ENCODE measurements around the gene MAP3K4. TPM values are rescaled to one million over a fixed set of nuclear protein-coding genes. Genes with fewer than 3 reads are reported as not detected.

The MAP3K4 gene
- total RNA-seq, 2 experiments from 2014 or later: 42.9 to 43.4 TPM

GRCh38 chr6:161010418-161010817 is 18.8 kb downstream of the MAP3K4 start:
- Mint-ChIP-seq H3K9me3 (no peaks in the 10 kb centered on the region), H3K4me3 (no peak overlapping the region), H3K27me3 (no peaks in the 10 kb centered on the region), H3K27ac (no peak overlapping the region), H3K4me1 (ENCODE audit: low read depth) (peaks cover 36% of the 10 kb centered on the region), H3K36me3 (peaks cover 8% of the 10 kb centered on the region)
- intact Hi-C loops (cut with micrococcal nuclease): no loop called here
- ChIA-PET CTCF (interaction anchor here (0.7 to 0.9 kb wide), 2 partner anchors 364 to 436 kb away, joined by 3 to 4 read pairs; no protein-coding TSS in a partner anchor), POLR2A (no interaction called here)
- DNase-seq: no peak

DNA sequence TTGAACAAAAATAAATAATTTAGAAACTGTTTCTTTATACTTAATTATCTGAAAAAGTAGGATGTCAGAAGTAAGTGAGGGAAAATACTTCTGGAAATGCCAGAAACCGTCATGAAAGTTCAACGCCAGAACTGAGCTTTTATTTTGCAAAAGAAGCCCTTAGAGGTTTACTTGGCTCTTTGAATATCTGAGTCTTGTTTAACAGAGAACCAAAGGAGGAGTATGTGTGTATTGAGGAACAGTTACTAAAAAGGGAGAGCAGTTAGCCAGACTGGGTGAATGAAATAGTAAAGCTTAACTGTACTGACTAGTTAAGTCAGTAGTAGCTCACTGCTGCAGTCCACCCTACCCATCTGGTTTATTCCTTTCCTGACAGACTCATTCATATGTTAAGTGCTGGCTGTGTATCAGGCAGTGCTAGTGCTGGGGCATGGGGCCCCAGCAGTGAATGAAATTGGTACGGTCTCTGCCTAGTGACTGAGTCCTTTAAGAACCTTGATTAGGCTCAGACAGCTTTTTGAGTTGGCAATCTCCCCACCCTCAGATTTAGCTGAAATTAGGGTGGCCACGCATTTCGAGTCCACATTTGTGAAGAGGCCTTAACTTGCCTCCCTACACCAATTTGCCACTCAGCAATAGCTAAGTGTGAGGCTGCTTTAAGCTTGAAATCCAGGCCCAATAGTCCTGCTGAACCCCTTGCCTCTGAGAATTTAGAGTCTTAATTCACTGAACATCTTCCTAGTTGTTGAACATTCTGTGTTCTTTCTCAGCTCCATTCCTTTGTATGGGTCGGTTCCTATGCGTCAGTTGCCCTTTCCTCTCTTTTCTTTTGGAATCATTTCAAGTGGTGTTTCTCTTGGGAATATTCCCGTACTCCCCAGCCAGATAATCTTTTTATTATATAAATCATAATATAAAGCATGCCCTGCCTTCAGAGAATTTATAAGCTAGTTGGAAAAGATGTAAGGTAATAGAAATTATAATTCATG is 20.2 kb downstream of the MAP3K4 start:
- Mint-ChIP-seq H3K4me1 (ENCODE audit: low read depth) (peaks cover 40% of the 10 kb centered on the region), H3K4me3 (no peak overlapping the region), H3K27me3 (no peaks in the 10 kb centered on the region), H3K27ac (no peak overlapping the region), H3K36me3 (peaks cover 11% of the 10 kb centered on the region), H3K9me3 (no peaks in the 10 kb centered on the region)
- ChIA-PET POLR2A (no interaction called here), CTCF (interaction anchor here (0.7 to 2.2 kb wide), 3 partner anchors 18 to 359 kb away, joined by 4 to 7 read pairs (median 5); no protein-coding TSS in a partner anchor)
- DNase-seq: no peak
- intact Hi-C loops (cut with micrococcal nuclease): no loop called here

DNA sequence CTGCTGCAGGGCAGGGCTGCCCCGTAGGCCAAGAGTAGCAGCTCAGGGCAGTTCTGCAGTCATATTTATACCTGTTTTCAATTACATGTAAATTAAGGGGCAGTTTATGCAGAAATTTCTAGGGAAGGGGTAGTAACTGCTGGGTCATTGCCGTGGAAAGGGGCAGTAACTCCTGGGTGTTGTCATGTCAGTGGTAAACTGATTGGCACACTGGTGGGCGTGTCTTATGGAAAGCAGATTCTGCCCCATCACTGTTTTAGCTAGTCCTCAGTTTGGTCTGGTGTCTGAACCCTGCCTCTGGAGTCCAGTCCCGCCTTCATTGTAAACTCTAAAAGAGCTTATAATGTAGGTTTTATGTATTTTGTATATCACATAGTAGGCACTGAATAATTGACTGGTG is 22.1 kb downstream of the MAP3K4 start:
- H3K27me3 Mint-ChIP-seq: no peaks in the 10 kb centered on the region
- H3K4me3 Mint-ChIP-seq: no peak overlapping the region
- H3K27ac Mint-ChIP-seq: no peak overlapping the region
- intact Hi-C loops (cut with micrococcal nuclease): no loop called here
- H3K4me1 Mint-ChIP-seq (ENCODE audit: low read depth): peaks cover 42% of the 10 kb centered on the region
- H3K9me3 Mint-ChIP-seq: no peaks in the 10 kb centered on the region
- POLR2A ChIA-PET: interaction anchor here (0.7 to 1.3 kb wide), 2 partner anchors 16 to 35 kb away, joined by 3 read pairs; no protein-coding TSS in a partner anchor
- DNase-seq: no peak
- CTCF ChIA-PET: interaction anchor here (1.5 to 2.2 kb wide), 2 partner anchors 21 to 357 kb away, joined by 5 to 7 read pairs; no protein-coding TSS in a partner anchor
- H3K36me3 Mint-ChIP-seq: peaks cover 11% of the 10 kb centered on the region

GRCh38 chr6:161017766-161018564 is 26.4 kb downstream of the MAP3K4 start:
- intact Hi-C loops (cut with micrococcal nuclease): no loop called here
- Mint-ChIP-seq H3K4me1 (ENCODE audit: low read depth) (peaks cover 36% of the 10 kb centered on the region), H3K27me3 (no peaks in the 10 kb centered on the region), H3K36me3 (peaks cover 13% of the 10 kb centered on the region), H3K27ac (no peak overlapping the region), H3K9me3 (no peaks in the 10 kb centered on the region), H3K4me3 (no peak overlapping the region)
- no peak for DNase-seq
- POLR2A ChIA-PET: no interaction called here
- CTCF ChIA-PET: no interaction called here

DNA sequence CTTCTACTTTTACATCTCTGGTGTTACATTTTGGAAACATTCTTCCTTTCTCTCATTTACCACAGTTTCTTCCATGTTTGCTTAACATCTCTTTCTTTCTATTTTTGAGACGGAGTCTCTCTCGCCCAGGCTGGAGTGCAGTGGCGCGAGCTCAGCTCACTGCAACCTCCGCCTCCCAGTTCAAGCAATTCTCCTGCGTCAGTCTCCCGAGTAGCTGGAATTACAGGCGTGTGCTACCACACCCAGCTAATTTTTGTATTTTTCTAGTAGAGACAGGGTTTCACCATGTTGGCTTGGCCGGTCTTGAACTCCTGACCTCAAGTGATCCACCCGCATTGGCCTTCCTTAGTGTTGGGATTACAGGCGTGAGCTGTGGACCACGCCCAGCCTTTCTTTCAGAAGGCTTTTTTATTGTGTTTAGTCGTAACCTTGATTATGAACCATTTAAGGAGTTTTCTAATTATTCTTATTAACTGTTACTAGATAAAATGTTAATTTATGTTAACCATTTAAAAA is 27.8 kb downstream of the MAP3K4 start:
- no peaks in the 10 kb centered on the region for H3K9me3 Mint-ChIP-seq
- ChIA-PET POLR2A (no interaction called here), CTCF (no interaction called here)
- peaks cover 30% of the 10 kb centered on the region for H3K4me1 Mint-ChIP-seq (ENCODE audit: low read depth)
- peaks cover 13% of the 10 kb centered on the region for H3K36me3 Mint-ChIP-seq
- no peak overlapping the region for H3K27ac Mint-ChIP-seq
- H3K4me3 Mint-ChIP-seq: no peak overlapping the region
- H3K27me3 Mint-ChIP-seq: no peaks in the 10 kb centered on the region
- intact Hi-C loops (cut with micrococcal nuclease): no loop called here
- no peak for DNase-seq

- no peak for DNase-seq
- no peak overlapping the region for H3K4me3 Mint-ChIP-seq
- H3K4me1 Mint-ChIP-seq (ENCODE audit: low read depth): peaks cover 21% of the 10 kb centered on the region
- intact Hi-C loops (cut with micrococcal nuclease): no loop called here
- H3K9me3 Mint-ChIP-seq: no peaks in the 10 kb centered on the region
- no peaks in the 10 kb centered on the region for H3K27me3 Mint-ChIP-seq
- H3K27ac Mint-ChIP-seq: no peak overlapping the region
- ChIA-PET POLR2A (no interaction called here), CTCF (interaction anchor here (1.3 to 1.5 kb wide), 2 partner anchors 10 to 349 kb away, joined by 4 to 5 read pairs; no protein-coding TSS in a partner anchor)
- H3K36me3 Mint-ChIP-seq: peaks cover 18% of the 10 kb centered on the region
These were observed 30.0 kb downstream of the MAP3K4 start for GRCh38 chr6:161021543-161021942.

DNA sequence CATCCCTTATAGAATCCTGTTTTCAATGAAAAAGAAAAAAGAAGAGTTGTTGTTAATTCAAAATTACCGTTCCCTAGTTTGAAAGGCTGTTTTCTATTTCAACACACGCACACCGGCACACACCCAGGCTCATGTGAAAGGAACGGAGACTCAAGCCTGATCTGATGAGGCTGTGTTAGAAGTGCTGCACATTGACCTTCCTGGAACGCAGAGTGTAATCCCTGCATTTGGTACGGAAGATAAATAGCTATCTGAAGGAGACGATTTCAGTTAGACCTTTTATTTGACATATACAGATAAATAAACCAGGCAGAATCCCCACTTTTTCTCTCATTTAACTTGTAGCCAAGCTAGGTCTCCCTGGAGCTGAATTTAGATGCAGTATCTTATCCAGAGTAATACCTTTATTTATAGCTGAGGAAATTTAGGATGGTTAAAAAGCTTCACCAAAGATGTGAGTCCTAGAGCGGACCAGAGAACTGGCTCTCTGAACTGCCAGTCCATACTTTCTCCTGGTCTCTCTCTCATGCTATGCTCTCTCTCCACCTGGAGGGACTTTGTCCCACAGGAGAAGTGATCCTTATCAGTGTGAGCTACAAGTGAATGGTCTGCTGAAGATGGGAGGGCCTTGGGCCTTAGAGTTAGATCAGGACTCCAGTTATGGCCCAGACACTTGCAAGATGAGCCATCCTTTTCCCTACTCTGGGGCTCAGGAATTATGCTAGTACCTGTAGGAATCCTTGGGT is 30.6 kb downstream of the MAP3K4 start:
- DNase-seq: no peak
- Mint-ChIP-seq H3K4me1 (ENCODE audit: low read depth) (peaks cover 24% of the 10 kb centered on the region), H3K27me3 (no peaks in the 10 kb centered on the region), H3K4me3 (no peak overlapping the region), H3K9me3 (no peaks in the 10 kb centered on the region), H3K36me3 (peaks cover 18% of the 10 kb centered on the region), H3K27ac (no peak overlapping the region)
- ChIA-PET POLR2A (no interaction called here), CTCF (no interaction called here)
- intact Hi-C loops (cut with micrococcal nuclease): no loop called here

- no peak overlapping the region for H3K4me3 Mint-ChIP-seq
- no peaks in the 10 kb centered on the region for H3K27me3 Mint-ChIP-seq
- H3K4me1 Mint-ChIP-seq (ENCODE audit: low read depth): peaks cover 25% of the 10 kb centered on the region
- H3K9me3 Mint-ChIP-seq: no peaks in the 10 kb centered on the region
- H3K27ac Mint-ChIP-seq: no peak overlapping the region
- intact Hi-C loops (cut with micrococcal nuclease): no loop called here
- POLR2A ChIA-PET: no interaction called here
- CTCF ChIA-PET: no interaction called here
- H3K36me3 Mint-ChIP-seq: peaks cover 18% of the 10 kb centered on the region
- no peak for DNase-seq
These were observed 31.7 kb downstream of the MAP3K4 start for GRCh38 chr6:161023316-161023715.

DNA sequence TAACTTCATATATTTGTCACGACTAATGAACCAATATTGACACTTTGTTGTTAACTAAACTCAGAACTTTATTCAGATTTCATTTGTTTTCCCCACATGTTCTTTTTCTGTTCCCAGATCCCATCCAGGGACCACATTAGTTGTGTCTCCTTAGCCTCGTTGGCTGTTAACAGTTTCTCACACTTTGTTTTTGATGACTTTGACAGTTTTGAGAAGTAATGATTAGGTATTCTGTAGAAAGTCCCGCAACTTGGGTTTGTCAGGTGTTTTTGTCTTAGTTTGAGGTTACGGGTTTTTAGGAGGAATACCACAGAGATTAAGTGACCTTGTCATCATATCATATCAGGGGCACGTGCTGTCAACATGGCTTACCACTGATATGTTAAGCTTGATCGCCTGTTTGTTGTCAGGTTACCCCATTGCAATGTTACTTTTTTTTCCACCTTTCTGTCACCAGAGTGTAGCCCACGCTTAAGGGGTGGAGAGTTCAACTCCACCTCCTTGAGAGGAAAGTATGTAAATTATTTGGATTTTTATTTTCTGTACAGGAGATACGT is 32.9 kb downstream of the MAP3K4 start:
- ChIA-PET POLR2A (no interaction called here), CTCF (no interaction called here)
- intact Hi-C loops (cut with micrococcal nuclease): no loop called here
- no peak for DNase-seq
- Mint-ChIP-seq H3K9me3 (no peaks in the 10 kb centered on the region), H3K36me3 (peaks cover 18% of the 10 kb centered on the region), H3K27ac (no peak overlapping the region), H3K27me3 (no peaks in the 10 kb centered on the region), H3K4me1 (ENCODE audit: low read depth) (peaks cover 26% of the 10 kb centered on the region), H3K4me3 (no peak overlapping the region)

DNA sequence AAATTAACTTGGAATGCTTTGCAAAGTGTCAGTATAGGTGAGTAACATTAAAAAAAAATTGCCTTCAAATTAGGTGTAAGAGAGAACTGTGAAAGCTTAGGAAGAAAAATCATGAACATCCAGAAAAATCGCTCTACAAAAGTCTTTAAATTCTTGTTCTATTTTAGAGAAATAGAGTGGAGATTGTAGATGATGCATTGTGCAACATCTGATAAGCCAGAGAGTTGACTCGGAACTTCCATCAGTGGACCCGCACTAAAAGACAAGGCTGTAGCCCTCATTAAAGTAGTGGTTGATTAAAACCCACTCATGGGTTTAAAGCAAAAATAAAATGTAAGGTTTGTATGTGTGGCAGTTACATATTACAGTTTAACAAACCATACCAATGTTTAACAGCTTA is 35.8 kb downstream of the MAP3K4 start:
- no peak for DNase-seq
- Mint-ChIP-seq H3K9me3 (no peaks in the 10 kb centered on the region), H3K27me3 (no peaks in the 10 kb centered on the region), H3K36me3 (peaks cover 12% of the 10 kb centered on the region), H3K27ac (no peak overlapping the region), H3K4me3 (no peak overlapping the region), H3K4me1 (ENCODE audit: low read depth) (peaks cover 45% of the 10 kb centered on the region)
- intact Hi-C loops (cut with micrococcal nuclease): no loop called here
- ChIA-PET POLR2A (no interaction called here), CTCF (interaction anchor here (4.5 kb wide), 1 partner anchor 11 kb away, joined by 12 read pairs; no protein-coding TSS in a partner anchor)

DNA sequence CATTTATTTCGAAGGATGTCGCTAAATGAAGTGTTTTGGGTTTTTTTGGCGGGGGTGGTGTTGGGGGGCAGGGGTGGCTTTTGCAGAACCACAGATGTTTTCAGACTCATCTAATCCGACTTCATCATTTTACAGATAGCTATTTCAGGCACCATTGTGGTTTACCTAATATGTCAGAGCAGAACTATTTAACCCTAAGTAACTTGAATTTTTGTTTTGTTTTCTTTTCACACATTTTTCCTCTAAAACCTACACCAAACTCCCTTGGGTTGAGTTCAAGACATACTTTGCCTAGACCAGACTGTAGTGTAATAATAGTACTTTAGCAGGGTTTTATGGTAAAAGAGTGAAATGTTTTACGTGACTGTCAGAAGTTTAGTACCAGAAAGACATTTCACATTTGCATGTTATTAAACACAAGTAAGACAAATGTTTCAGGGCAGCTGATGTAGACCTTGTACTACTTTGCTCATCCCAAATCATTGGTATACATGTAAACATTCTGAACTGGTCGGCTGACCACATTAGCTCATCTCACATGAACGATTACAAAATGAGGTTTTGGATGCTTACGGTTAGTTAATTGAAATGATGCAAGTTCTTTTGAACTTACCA is 37.7 kb downstream of the MAP3K4 start:
- Mint-ChIP-seq H3K4me1 (ENCODE audit: low read depth) (peaks cover 52% of the 10 kb centered on the region), H3K27me3 (no peaks in the 10 kb centered on the region), H3K36me3 (peaks cover 15% of the 10 kb centered on the region), H3K9me3 (no peaks in the 10 kb centered on the region), H3K4me3 (no peak overlapping the region), H3K27ac (no peak overlapping the region)
- POLR2A ChIA-PET: interaction anchor here (0.9 to 1.9 kb wide), 3 partner anchors 16 to 37 kb away, joined by 3 to 7 read pairs (median 4); partner anchors contain the start of gene MAP3K4
- DNase-seq: peak; percentile 28
- intact Hi-C loops (cut with micrococcal nuclease): loop anchor here (1.0 kb wide), 1 partner anchor 50 kb away; no protein-coding TSS in a partner anchor
- CTCF ChIA-PET: interaction anchor here (1.3 to 4.5 kb wide), 2 partner anchors 10 to 17 kb away, joined by 4 to 12 read pairs; no protein-coding TSS in a partner anchor

All from activated CD4-positive, alpha-beta memory T cell treated with anti-CD3 and anti-CD28 coated beads for 36 hours (primary cell).